ENCODE measurements around the gene PCP2. TPM values are rescaled to one million over a fixed set of nuclear protein-coding genes. Genes with fewer than 3 reads are reported as not detected.

PCP2 gene
- total and polyA plus RNA-seq, 2 of the 8 experiments (the other 6 are each of a cell fraction or from before 2014, with no cell fraction given): not detected

DNA sequence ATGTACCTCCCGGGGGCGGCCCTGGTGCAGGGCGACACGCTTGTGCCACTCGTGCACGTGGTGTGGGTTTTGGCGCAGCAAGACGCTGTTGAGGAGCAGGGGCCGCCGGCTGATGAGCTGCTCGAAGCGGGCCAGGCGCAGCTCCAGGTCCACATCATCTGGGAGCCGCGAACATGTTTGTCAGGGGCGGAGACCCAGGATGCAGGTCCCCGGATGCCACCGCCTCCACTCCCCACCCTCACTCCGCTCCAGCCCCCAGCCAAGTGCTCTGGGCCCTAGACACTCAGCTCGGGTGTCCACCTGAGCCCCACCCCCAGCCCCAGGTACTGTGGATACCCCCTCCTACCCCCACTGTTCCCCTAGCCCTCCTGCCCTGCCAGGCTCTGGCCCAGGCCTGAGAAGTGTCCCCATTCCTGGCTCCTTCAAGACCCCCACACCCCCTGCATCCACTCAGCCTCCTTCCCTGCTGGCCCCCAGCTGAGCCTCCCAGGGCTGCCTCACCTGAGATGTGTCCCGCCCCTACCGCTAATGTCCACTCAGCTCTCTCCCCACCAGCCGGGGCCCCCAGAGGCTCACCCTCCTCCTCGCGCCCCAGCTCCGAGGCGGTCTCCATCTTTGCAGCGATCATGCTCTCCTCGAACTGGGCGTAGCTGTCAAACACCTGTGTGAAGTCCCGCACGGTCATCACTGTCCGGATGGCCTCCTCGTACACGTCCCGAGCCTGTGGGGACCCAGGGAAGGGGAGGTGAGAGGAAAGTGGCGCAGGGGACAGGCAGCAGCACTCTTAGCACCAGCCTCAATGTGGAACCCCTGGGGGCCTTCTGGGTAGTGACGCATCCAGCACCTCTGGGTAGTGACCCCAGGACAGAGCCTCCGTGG lies 9.6 kb downstream of the PCP2 start (continued):
- TF ChIP-seq SIX5 (IDR thresholded peaks at IDR 0.05; ENCODE audit: low read depth, low read length) (no peak), CHD2 (IDR thresholded peaks at IDR 0.05; ENCODE audit: low read length) (no peak), YY1 (IDR thresholded peaks at IDR 0.05; ENCODE audit: low read depth, low read length) (no peak), CREB1 (IDR thresholded peaks at IDR 0.05) (no peak)
